Right forelimb (tissue), 1 donor: ENCODE results near the gene OSBPL2.

Experiments
- DNase-seq: peaks from one replicate; pipeline ENCODE4 v3.0.0-alpha.2; 2018

Gene OSBPL2

GRCh38 chr20:62315773-62316172 lies 77.5 kb downstream of the OSBPL2 start:
- DNase-seq = no peak

- no peak for DNase-seq
These were observed 78.2 kb downstream of the OSBPL2 start for GRCh38 chr20:62316331-62317166.

DNA sequence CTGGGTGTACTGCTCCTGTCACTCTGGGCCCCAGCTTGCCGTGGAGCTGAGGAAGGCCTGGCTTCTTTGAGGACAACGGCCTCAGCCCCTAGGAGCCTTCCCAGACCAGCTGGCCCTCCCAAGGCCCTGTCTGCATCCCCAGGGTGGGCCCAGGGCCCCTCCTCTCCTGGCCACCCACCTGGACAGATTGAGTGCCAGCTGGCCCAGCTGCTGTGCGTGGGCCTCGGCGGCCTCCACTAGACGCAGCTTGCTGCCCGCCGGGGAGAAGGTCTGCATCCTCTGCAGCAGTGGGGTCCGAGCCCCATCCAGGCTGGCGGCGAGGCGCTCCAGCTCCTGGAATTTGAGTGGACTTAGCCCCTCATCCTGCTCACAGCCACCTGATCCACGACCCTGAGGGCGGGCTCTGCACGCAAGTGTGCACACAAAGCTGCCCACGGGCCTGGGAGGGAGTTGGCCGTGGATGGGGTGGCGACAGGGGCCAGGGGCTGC lies 78.9 kb downstream of the OSBPL2 start:
- no peak for DNase-seq

GRCh38 chr20:62318400-62319345 lies 80.4 kb downstream of the OSBPL2 start:
- no peak for DNase-seq

DNA sequence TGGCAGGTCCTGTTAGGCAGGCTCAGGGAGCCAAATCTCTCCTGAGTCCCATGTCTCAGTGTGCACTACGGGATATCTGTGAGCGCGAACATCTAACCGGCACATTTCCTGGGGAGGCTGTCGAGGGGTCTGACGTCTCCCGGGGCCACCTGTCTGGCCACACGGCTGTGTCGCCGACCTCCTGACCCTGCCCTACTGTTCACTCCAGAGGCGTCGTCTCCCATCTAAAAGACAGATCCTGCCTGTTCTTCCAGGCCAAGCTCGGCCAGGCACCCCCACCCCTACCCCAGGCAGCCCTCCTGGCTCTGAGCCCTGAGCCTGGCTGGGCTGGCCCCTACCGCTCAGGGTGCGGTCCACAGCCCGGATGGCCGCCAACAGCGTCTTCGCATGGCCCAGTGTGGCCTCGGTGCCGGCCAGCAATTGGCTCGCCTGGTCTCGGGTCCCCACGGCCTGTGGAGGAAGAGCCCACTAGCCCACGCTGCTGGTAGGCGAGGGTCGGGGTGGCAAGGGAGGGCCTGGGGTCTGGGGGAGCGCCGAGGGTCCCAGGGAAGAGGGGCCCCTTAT lies 81.1 kb downstream of the OSBPL2 start:
- no peak for DNase-seq

GRCh38 chr20:62320581-62321354 lies 82.4 kb downstream of the OSBPL2 start:
- no peak for DNase-seq

- DNase-seq = no peak
These were observed 83.2 kb downstream of the OSBPL2 start for GRCh38 chr20:62321521-62321948.

DNA sequence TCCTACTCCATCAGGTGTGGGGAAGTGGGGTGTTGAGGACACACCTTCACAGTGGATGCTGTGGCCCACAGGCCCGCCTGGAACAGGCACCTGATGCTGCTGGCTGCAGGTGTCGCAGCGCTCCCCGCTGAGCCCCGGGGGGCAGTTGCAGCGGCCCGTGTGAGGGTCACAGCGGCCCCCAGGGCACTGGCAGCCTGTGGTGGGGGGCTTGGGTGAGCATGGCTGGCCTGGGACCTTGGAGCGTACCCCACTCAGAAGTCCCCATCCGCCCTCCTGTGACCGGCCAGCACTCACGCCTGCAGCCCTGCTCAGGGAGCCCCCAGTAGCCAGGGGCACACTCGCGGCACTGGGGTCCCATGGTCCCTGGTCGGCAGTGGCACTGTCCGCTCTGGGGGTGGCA lies 83.7 kb downstream of the OSBPL2 start:
- DNase-seq = no peak

GRCh38 chr20:62322492-62323041 lies 84.2 kb downstream of the OSBPL2 start:
- DNase-seq = no peak

- no peak for DNase-seq
These were observed 85.0 kb downstream of the OSBPL2 start for GRCh38 chr20:62323146-62323979.

- DNase-seq = no peak
These were observed 85.9 kb downstream of the OSBPL2 start for GRCh38 chr20:62323980-62324906.

GRCh38 chr20:62325172-62325905 lies 87.0 kb downstream of the OSBPL2 start:
- no peak for DNase-seq

- DNase-seq = no peak
These were observed 88.2 kb downstream of the OSBPL2 start for GRCh38 chr20:62326559-62326958.

GRCh38 chr20:62326959-62327725 lies 88.8 kb downstream of the OSBPL2 start:
- no peak for DNase-seq

- no peak for DNase-seq
These were observed 89.6 kb downstream of the OSBPL2 start for GRCh38 chr20:62327726-62328495.

DNA sequence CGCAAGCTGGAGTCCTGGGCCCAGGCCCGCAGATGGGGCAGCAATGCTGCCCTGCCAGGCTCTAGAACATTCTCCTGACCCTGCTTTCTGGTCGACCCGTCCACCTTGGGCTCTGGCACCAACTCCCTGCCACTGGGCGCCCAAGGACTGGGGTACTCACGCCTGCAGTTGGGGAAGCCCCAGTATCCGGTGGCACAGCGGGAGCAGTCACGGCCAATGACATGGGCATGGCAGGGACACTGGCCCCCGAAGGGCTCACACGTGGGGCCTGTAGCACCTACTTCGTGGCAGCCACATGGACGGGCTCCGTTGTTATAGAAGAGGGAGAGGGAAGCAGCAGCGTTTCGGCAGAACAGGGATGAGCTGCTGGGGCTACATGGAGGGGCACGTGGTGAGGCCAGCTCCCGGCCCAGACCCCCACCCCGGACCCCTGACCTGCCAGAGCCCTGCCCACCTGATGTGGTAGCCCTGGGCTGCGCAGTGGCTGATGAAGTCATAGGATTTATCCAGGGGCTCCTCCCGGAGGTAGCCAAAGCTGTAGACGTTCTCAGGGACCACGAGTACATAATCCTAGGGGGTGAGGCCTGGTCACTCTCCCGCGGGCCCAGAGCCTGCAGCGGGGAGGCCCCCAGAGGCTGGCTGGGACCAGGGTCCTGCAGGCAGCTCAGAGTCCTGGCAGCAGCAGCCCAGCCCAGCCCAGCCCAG lies 90.5 kb downstream of the OSBPL2 start:
- no peak for DNase-seq
